ELR (cell line): ENCODE results near the gene SAMD4B.
"Not testable (repeated sequence)": the region's sequence is repeated elsewhere in the genome, so short reads cannot be mapped to it uniquely, and the experiment has no call there.

ENCODE experiments used
- DNase-seq: peaks from one replicate; pipeline ENCODE4 v3.0.0-alpha.2; 2015; ENCODE audit warnings: low read depth

The SAMD4B gene

DNA sequence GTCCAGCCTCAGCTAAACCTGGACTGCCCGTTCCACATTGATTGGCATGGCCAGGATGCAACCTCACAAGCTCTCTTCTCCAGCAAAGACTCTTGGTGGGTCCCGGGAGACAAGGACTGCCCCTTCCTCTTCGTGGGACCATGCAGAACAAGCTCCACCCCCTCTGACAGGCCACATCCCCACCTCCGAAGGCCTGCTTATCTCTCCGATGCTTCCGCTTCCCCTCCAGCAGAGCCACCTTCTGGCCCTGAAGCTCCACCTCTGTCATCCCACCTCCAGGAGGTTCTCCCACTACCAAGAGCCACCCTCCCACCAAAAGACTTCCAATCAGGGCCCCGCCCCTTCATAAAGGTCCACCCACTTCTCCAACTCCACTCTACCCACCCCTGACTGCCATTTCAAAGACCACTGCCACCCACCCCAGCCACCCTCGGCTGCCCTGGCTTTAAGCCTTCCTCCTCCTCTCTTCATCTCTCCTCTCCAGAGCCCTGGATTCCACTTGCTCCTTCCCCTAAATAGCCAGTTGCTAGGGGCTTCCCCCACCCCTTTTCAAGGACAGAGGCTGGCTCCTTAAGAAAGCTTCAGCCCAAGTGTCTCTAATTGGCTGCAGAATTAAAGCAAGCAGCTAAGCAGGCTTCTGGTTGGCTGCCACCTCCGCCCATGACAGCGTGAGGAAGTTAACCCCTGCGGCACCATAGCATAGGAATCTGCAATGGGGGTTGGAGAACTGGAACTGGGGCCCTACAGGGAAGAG lies 31.5 kb upstream of the SAMD4B start:
- peak; percentile 28 for DNase-seq

DNA sequence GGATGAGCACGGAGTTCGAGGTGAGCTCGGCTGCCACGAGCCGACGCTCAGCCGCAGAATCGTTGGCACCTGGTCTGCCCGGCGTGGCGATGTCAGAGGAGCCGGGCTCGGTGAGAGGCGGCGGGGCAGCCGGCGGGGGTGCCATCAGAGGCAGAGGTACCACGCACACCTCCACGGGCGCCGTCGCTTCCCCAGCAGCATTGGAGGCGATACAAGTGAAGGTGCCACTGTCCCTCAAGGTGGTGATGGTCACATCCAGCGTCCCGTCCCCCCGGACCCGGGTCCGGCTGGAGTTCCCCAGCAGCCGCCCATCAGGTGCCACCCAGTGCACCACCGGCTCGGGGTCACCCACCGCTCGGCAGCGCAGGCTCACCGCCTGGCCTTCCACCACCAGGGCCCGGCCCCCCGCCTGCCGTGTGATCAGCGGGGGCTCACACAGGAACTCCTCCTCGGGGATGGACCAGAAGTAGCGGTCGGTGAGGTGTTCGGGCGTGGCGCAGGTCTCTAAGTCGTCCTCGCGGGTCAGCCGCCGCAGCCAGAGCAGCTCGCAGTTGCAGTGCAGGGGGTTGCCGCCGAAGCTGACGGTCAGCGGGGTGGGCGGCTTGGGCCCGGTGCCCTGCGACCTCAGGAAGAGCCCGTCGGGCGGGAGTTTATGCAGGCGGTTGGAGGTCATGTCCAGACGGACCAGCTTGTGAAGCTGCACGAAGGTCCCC lies 28.0 kb upstream of the SAMD4B start:
- no peak for DNase-seq

DNA sequence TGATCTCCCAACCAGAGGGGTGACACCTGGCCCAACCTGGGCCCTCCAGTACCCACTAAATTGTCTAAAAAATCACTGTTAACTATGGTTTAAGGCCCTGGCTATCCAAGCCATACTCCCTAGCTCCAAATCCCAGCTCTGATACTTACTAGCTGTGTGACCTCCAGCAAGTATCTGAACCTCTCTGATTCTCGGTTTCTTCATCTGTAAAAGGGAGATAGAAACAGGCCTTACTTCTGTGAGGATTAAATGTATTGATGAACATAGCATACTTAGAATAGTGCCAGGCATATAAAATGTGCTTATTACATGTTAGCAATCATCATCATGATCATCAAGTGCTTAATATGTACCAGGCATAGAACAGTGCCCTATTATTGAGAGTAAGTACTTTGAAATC lies 26.3 kb upstream of the SAMD4B start:
- DNase-seq, result no peak

DNA sequence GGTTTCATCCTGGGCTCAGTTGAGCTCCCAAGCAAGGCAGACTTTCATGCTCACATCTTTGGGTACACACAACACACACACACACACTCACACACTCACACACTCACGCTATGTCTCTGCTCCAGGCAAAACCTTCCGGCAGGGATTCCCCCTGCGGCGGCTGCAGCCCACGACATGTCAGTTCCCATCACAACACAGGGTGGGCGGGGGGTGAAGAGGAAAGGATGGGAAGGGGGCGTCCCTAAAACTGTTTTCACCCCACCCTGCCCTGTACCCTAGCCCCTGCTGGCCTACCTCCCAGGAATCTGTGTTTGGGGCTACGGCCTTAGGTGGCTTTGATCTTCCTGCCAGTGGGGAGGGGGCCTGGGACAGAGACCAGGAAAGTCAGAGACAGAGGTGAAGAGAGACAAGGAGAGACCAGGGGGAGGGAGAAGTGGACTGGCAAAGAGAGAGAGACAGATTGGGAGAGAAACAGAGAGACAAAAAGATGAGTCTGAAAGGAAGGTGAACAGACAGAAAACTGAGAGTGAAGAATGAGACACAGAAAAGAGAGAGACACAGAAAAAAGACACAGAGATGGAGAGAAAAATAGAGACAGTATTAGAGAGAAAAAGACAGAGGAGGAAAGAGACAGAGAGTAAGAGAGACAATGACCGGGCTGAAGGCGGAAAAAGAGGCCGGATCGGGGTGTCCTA lies 25.4 kb upstream of the SAMD4B start:
- DNase-seq, result no peak

DNA sequence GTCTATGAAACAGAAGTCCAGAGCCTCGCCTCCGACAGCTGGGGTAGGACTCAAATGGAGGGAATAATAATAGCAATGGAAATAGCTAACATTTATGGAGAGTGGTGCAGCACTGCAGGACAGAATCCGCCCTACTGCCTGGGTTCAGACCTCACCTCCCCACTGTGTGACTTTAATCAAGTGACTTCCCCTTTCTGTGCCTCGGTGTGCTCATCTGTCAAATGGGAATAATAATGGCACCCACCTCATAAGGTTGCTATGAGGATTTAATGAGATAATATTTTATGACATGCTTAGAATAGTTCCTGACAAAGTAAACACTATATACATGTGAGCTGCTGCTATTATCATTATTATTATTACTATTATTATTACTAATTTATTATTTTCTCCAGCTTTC lies 24.7 kb upstream of the SAMD4B start:
- DNase-seq, result no peak

DNA sequence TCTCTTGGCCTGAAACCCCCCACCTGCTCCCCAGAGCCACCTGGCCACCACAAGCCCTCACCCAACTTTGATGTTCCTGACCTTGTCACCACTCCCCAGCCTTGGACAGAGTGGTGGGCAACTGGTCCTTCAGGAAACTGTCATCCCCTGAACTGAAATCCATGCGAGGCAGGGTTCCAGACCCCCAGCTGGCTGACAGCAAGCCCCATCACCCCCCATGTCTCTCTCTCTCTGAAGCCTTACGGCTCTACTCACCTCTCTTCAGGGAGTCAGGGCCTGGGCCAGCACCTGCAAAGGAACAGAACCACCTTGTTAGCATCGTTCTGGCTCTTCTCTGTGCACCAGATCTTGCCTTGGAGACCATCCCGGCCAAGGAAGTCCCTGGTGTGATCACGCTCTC lies 24.1 kb upstream of the SAMD4B start:
- DNase-seq, result no peak

DNA sequence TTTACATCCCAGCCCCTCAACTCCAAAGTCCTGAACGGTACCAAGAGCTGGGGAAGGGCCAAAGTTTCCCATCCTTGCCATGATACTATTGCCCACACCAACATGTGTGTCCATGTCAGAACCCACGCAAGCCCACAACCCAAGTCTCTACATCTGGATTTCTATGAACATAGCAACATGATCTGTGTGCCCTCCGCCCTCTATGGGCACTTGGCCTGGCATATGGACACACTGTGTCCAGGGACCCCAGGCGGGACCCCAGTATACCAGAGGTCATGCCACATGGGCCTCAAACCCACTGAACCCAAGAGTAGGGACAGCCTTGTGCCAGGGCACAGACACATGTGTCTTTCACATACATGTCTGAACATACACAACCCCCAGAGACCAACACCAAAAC lies 23.5 kb upstream of the SAMD4B start:
- no peak for DNase-seq

DNA sequence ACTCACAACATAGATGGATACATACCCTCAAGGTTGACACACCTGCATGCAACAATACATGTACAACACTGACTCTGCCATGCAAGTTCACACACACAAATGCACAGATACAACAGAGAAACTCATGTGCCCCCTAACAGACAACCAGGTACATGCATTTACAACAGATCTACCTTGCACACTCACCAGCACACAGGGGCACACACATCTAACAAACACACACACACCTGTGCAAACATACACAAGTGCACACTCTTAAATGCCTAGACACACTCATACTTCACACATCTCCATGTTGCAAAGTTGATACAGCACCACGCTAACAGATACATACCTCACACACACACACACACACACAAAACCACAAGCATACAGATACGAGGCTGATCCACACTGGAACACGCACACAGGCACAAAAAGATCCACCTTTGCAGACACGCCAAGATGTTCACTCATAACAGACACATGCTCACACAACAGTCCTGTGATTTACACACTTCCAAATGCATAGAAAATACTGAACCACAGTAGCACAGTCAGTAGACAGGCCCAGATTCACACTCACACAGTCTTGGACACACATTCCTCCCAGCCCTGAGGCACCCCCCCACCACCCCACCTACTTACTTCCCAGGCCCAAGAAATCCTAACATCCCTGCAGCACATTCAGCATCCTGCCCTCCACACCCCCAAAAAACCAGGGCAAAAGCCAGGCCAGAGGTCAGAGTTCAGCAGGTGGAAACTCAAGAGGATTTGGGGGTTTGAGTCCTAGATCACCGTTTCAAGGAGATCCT lies 22.9 kb upstream of the SAMD4B start:
- no peak for DNase-seq

DNA sequence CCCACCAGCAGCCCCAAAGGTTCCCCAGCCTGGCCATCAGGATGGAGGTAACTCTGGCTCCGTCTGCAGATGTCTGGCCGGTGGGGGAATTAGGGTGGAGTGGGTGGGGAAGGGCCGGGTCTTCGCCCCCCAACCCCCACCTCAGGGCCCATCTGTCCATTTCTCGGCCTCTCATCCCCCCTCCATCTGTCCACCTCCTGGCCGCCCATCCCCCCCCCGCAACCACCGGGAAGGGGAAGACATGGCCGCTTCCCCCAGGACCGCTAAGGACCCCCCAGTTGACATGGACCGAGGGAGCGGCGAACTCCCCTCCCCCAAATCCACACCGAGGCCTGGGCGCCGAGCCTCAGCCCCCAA lies 22.4 kb upstream of the SAMD4B start:
- no peak for DNase-seq

DNA sequence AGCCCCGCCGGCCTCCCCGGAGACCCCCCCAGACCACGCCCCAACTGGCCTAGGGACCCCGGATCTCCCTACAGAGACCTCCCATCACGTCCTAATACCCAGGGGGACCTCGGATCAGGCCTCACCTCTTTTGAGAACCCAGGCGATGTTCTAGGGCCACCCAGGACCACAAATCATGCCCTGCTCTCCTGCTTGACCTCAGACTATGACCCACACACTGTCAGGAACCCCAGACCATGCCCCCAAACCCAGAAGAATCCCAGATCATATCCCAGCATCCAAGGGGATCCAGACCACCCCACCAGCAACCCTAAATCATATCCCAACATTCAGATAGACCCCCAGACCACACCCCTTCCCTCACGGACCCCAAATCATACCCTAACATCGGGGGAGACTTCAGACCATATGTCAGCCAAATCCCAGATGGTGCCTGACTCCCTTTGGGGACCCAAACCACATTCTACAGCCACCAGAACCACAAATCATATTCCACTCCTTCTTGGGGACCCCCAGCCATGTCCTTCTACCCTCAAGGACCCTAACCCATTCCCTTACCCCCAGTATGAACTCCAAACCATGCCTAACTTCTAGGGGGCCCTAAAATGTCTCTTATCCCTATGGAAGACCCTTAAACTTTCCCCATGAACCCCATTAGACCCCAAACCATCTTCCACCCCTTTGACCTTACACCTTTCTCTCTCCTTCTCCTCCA lies 20.9 kb upstream of the SAMD4B start:
- DNase-seq, result no peak

DNA sequence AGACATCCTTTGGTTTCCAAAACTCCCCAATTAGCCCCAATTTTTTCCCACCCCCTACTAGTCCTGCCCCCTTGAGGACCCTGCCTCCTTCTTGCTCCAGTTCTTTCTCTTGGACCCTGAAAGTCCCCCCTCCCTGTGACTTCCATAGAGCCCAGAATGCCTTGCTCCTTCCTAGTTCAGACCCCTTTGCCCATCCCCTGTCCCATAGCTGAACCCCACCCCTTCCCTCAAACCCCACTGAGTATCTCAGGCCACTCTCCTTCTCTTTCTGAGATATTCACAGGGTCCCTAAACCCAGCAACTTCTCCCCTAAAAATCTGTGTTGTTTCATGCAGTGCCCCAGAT lies 20.4 kb upstream of the SAMD4B start:
- DNase-seq, result no peak

DNA sequence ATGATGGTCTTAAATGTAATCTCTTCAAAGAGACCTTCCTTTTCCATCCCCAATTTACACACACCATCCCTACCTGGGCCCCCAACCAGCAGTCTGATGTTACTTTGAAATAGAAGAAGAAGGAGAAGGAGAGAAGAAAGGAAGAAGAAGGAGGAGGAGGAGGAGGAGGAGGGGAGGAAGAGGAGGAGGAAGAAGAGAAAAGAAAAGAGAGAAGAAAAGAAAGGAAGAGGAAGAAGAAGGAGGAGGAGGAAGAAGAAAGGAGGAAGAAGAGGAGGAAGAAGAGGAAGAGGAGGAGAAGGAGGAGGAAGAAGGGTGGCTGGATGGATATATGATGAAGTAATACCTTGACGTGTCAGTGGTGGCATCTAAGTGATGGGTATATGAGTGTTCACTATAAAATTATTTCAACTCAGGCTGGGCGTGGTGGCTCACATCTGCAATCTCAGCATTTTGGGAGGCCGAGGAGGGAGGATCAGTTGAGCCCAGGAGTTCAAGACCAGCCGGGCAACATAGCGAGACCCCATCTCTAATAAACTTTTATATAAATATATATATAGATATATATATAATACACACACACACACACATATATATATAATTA lies 17.9 kb upstream of the SAMD4B start:
- DNase-seq, result no peak

DNA sequence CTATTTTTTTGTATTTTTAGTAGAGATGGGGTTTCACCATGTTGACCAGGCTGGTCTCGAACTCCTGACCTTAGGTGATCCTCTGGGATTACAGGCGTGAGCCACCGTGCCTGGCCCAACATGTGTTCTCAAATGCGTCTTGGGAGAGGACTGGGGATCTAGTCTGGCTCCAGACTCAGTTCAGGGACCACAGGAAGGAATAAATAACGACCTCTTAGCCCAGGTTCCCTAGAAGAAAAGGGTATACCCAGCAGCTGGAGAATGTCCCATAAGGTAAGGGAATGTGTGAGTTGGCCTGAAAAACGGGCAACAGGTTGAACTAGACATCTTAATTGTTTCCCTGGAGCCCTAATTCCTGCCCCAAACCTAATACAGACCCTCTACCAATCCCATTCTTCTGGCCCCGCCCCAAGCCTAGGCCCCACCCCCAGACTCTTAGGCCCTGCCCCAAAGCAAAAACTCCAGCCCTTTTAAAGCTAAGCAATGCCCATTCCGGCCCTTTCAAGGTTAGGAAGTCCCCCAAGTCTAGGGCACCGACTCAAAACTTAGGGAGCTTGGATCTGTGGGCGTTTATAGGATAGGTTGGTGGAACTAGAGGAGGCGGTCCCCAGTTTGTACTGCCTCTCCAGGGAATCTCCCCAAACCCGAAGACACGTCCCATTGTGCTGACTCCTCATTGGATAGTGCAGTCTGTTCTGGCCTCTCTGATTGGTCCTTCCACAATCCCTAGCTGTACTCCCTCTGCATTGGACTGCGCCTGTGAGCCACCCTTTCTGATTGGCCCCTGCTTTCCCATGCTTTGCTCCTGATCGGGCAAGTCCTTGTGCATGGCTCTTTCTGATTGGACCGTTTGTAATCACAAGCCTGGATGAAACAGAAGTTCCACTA lies 16.2 kb upstream of the SAMD4B start:
- no peak for DNase-seq

DNA sequence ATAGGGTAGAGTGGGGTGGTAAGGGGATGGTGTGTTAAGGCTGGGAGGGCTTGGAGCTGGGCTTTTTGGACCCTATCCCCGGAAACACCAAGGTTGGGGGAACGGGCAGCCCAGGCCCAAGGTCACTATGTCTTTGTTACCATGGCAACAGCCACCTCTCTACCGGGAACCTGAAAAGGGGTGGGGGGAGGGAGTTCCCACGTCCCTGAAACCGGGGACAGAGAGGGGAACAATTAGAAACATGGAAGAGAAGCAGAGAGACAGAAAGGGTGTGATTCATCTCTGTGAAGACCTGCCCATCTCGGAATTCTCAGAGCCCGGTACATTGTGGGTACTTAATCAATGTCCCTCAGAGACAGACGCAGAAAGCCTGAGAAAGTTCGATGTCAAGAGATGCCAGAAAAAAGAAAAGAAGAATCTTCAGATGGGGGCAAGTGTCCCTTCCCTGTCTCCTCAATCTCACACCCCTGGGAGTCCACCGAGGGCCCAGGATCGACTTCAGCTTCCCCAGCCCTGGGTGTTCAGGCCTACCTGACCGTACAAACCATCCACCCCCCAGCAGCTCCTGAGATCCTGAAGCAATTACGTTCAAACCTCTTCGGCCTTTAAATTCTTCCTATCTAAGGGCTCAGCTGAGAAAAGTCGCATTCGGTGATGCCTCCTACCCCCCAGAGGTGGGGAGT lies 14.7 kb upstream of the SAMD4B start:
- no peak for DNase-seq

DNA sequence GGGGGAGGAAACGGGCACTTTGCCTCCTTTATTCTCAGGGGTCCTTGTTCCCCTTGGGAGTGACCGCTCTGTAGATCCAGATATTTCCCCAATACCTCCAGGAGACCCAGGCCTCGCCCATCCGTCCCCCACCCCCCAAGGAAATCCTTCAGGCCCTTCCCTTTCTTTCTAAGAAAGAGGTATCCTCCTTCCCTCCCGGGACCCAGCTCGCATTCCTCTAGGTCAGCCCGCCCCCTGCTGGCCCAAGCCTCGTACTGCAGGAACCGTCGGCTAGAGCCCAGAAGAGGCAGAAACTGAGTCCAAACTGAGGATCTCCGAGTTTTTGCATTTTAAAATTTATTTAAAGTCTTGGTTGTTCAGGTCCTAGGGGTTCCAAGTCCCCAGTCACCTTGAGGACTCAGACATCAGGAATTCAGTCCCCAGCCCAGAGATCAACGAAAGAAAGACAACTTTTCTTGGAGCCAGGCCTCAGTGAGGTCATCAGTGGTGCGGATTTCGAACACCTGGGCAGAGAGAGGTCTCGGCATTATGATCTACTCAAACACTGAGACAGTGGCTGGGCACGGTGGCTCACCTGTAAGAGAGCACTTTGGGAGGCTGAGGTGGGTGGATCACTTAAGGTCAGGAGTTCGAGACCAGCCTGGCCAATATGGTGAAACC lies 14.0 kb upstream of the SAMD4B start:
- peak; percentile 76 for DNase-seq

DNA sequence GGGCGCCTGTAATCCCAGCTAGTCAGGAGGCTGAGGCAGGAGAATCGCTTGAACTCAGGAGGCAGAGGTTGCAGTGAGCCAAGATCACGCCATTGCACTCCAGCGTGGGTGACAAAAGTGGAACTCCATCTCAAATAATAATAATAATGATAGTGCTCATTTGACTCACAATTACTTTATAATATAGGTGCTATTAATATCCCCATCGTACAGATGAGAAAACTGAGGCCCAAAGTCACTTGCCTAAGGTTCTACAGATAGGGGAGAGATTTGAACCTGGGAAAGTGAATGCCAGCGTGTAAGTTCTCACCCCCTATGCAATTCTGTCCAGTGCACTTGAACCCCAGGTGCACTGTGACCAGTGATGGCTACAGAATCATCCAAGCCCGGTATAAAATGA lies 12.3 kb upstream of the SAMD4B start:
- no peak for DNase-seq

DNA sequence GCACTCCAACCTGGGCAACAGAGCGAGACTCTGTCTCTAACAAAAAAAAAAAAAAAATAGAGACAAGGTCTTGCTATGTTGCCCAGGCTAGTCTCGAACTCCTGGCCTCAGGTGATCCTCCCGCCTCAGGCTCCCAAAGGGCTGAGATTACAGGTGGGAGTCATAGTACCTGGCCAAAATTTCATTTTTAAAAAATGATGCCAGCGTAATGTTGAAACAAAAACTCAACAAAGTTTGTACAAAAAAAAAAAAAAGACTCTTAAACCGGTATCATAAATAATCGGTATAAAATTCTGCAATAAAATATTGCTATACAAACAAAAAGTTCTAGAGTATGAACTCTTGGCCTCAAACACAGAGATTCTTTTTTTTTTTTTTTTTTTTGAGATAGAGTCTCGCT lies 9.9 kb upstream of the SAMD4B start:
- DNase-seq, result no peak

DNA sequence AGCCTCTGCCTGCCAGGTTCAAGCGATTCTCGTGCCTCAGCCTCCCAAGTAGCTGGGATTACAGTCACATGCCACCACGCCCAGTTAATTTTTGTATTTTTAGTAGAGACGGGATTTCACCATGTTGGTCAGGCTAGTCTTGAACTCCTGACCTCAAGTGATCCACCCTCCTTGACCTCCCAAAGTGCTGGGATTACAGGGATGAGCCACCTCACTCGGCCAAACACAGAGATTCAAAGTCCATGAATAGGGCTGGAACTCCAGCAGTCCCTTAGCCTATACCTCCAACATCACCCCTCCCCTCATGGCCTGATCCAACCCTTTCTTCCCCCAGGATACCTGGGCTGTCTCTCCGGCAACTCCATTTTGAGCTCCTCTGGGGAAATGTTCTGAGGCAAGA lies 9.5 kb upstream of the SAMD4B start:
- DNase-seq, result not testable (repeated sequence)

DNA sequence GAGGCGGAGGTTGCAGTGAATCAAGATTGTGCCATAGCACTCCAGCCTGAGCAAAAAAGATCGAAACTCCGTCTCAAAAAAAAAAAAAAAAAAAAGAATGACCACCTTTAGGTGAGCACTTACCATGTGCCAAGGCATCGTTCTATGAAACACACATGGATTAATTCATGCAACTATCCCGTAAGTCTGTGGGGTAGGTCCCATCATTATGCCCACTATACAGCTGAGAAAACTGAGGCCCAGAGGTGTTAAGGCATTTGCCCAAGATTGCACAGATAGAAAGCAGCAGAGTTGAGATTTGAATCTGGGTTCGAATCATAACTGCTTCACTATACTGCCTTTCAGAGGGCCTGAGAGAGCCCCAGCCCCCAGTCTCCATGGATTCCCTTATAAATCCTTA lies 8.7 kb upstream of the SAMD4B start:
- DNase-seq, result no peak
